Measurements from ENCODE around the gene INS. TPM values are rescaled to one million over a fixed set of nuclear protein-coding genes. Genes with fewer than 3 reads are reported as not detected.

The INS gene
- total and polyA plus RNA-seq, 2 of the 4 experiments (the other 2 are of a cell fraction) = not detected

DNA sequence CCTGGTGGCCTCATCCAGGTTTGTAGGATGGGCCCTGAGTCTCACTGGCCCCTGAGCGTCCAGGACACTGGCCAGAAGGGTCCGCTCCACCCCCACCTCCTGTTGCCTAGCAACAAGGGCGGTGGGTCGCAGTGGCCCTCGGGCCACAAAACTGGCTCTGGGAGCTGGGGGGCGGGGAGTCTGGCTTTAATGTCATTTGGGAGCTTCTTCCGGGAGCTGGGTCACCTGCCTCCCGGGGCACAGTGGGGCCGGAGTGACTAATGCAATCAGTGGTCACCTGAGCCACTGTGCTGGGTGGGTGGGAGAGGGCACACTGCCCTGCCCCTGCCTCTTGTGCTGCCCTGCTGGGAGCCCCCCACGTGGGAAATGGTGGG is 8.0 kb upstream of the INS start:
- BruUV-seq (replicated peaks) = no TSS peak
- TF ChIP-seq, protein P1, sequence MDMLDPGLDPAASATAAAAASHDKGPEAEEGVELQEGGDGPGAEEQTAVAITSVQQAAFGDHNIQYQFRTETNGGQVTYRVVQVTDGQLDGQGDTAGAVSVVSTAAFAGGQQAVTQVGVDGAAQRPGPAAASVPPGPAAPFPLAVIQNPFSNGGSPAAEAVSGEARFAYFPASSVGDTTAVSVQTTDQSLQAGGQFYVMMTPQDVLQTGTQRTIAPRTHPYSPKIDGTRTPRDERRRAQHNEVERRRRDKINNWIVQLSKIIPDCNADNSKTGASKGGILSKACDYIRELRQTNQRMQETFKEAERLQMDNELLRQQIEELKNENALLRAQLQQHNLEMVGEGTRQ (IDR thresholded peaks at IDR 0.05; ENCODE audit: low read depth, low read length) = no peak
- TF ChIP-seq NFE2L2 (IDR thresholded peaks at IDR 0.05; ENCODE audit: low read depth, low read length) = no peak
- TF ChIP-seq MAFK (IDR thresholded peaks at IDR 0.05; ENCODE audit: low read depth, low read length) = no peak
- Histone ChIP-seq H2AK5ac (ENCODE audit: low read depth, low read length) (no peak overlapping the region), H2AK9ac (replicated peaks; ENCODE audit: low read depth, low read length, poor library complexity) (no peak overlapping the region), H3K9me3 (ENCODE audit: control insufficient read depth, insufficient read depth, low read length) (no peaks in the 10 kb centered on the region), H2BK120ac (ENCODE audit: low read depth, low read length) (no peak overlapping the region), H3K27me3 (ENCODE audit: control insufficient read depth, insufficient read depth, low read length) (peaks cover 13% of the 10 kb centered on the region; the same call in 1 of the 2 replicates), H3K4me1 (ENCODE audit: control insufficient read depth, insufficient read depth, low read length) (no peaks in the 10 kb centered on the region), H2BK20ac (ENCODE audit: low read depth, low read length) (no peak overlapping the region), H4K5ac (ENCODE audit: low read depth, low read length) (no peak overlapping the region), H3K27ac (ENCODE audit: insufficient read depth, low read length) (no peak overlapping the region), H4K8ac (ENCODE audit: low read depth in 2 of 2, low read length in 2 of 2) (no peak overlapping the region), H3K4ac (ENCODE audit: low read depth, low read length) (no peak overlapping the region), H3K4me3 (ENCODE audit: insufficient read depth, low read depth, low read length) (no peak overlapping the region), H3K14ac (replicated peaks; ENCODE audit: low read depth, low read length) (no peak overlapping the region), H2BK15ac (ENCODE audit: low read depth, low read length) (no peak overlapping the region), H3K23ac (ENCODE audit: low read depth, low read length) (no peak overlapping the region), H2BK5ac (ENCODE audit: low read depth, low read length, poor library complexity, severe bottlenecking) (no peak overlapping the region), H3K9ac (ENCODE audit: low read depth, low read length) (no peak overlapping the region), H3K36me3 (ENCODE audit: control insufficient read depth, insufficient read depth, low read length) (no peaks in the 10 kb centered on the region), H3K4me2 (ENCODE audit: low read depth, low read length) (no peak overlapping the region), H3K56ac (ENCODE audit: extremely low read depth, insufficient read depth, low read length) (no peak overlapping the region), H3K9me1 (ENCODE audit: insufficient read depth, low read length) (no peaks in the 10 kb centered on the region), H4K91ac (ENCODE audit: insufficient read depth, low read depth, low read length) (no peak overlapping the region), H2AFZ (replicated peaks; ENCODE audit: low read length, poor library complexity) (no peak overlapping the region), H3K79me1 (ENCODE audit: low read depth in 1 of 2, low read length in 2 of 2) (no peaks in the 10 kb centered on the region), H4K20me1 (ENCODE audit: insufficient read depth, low read length) (no peaks in the 10 kb centered on the region; the same call in 1 of the 2 replicates), H3K18ac (ENCODE audit: low read depth, low read length) (no peak overlapping the region)
- ChIA-PET POLR2A (ENCODE audit: unreplicated experiment) (no interaction called here), CTCF (no interaction called here)
- no CpG with 5 or more reads among the region's 10 CpGs for WGBS, 2 experiments (ENCODE audit: extremely low coverage in 2 of 2, insufficient read length in 1 of 2)
- ATAC-seq (ENCODE audit: low read depth) (no peak), DNase-seq (no peak)
- in situ Hi-C loops (cut with MboI; ENCODE audit: low sequenced_read_pairs) (no loop called here), intact Hi-C loops (cut with micrococcal nuclease) (no loop called here), dilution Hi-C loops (cut with HindIII; ENCODE audit: low sequenced_read_pairs, unreplicated experiment) (no loop called here)

Measured in IMR-90 (cell line).